Measurements from ENCODE around the gene IL6R.

IL6R gene

DNA sequence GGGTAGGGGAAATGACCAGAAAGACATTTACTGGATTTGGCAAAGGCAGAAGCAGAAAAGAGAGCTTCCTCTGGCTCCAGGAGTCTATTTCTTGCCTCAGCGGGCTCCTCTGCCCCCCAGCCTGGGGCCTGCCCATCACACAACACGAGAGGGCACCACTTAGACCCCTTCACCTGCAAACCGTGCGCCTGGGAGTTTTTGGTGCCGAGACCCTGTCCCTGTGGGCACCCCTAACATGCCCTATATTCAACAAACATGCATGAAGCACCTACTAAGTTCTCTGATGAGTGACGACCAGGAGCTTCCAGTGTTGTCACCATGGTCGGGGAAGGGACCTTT is 18.8 kb downstream of the IL6R start:
- in situ Hi-C loops (cut with MboI; ENCODE audit: low sequenced_read_pairs): no loop called here

DNA sequence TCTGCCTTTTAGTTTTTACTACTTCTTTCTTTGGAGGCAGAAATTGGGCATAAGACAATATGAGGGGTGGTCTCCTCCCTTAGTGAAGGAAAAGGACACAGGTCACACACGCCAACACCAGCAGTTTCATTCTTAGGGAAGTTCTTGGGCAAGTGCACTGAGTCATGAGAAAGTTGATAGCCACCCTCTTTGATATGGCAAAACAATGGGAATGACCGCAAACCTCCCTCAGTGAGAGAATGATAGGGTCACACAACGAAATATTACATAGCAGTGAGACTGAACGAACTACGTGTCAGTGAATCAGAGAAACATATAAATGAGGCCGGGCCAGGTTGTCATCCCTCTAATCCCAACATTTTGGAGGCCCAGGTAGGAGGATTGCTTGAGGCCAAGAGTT is 20.0 kb downstream of the IL6R start:
- in situ Hi-C loops (cut with MboI; ENCODE audit: low sequenced_read_pairs): no loop called here

DNA sequence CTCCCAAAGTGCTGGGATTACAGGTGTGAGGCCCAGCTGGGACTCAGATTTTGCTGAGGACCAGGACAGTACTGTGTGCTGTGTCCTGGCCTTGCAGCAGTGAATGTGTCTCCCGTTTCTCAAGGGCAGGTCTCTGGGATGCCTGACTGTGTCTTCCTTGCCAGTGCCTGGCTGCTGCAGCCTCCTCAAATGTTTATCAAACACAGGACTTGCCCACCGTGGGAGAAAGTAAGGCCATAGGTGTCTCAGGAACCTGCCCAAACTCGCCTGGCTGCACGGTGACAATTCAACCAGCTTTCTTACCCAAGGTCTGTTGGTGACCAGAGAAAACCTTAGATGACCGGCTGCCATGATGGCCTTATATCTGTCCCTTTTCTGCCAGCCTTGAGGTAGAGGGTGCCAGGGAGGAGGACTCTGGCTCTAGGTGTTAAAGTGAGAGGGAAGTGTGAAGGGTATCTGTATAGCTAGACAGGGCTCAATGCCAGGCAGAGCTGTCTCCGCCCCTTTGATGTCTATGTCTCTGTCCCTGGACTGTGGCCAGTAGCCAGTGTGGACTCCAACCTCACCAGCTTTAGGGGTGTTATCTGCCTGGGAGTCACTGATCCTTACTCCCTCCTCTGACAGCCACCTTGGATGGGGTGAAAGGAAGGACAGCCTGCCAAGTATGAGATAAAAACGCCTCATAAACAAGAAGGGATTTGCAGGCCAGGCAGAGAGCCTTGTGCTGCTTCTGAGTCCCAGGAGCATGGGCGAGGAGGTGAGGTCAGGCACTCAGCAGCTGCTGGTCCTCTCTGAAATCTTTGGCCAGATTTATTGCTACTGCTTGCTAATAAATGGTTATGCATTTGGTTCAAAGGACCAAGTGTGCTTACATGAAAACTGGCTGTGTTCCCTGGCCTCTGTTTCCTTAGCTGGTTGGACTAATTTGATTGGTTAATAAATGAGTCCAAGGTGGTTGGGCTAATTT is 22.3 kb downstream of the IL6R start:
- in situ Hi-C loops (cut with MboI; ENCODE audit: low sequenced_read_pairs): no loop called here

DNA sequence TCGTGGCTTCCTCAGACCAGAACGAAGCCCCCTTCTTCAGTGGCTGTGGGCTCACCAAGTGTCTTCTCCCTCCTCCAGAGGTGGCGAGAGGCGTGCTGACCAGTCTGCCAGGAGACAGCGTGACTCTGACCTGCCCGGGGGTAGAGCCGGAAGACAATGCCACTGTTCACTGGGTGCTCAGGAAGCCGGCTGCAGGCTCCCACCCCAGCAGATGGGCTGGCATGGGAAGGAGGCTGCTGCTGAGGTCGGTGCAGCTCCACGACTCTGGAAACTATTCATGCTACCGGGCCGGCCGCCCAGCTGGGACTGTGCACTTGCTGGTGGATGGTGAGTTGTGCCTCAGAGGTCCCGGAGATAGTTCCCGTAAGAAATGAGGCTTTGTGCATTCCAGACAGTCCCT is 24.0 kb downstream of the IL6R start:
- in situ Hi-C loops (cut with MboI; ENCODE audit: low sequenced_read_pairs): no loop called here

DNA sequence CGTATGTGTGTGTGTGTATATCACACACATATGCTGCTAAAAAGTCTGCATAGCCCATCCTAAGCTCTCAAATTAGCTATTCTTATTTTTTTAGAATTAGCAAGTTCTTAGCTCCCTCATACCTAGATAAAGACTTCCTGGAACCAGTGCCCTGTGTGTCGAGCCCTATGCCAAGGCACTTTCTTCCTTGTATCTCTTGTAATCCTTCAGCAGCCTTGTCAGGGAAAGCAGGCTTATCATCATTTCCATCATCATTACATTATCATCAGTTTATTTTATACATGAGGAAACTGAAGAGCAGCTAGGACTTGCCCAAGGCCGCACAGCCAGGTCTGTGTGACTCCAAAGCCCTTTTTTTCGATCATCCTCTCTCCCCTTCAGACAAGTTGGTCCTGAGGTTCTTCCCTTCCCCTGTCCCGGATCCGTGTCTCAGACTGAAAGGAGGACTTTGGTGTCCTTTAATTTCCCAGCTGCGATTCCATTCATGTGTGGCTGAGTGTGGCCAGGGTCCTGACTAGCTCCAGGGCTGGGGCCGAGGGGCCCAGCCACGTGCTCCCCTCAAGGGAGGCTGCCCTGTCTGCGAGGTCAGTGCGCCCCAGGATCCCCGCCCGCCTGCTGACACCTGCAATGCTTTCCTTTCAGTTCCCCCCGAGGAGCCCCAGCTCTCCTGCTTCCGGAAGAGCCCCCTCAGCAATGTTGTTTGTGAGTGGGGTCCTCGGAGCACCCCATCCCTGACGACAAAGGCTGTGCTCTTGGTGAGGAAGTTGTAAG is 24.9 kb downstream of the IL6R start:
- in situ Hi-C loops (cut with MboI; ENCODE audit: low sequenced_read_pairs): no loop called here

DNA sequence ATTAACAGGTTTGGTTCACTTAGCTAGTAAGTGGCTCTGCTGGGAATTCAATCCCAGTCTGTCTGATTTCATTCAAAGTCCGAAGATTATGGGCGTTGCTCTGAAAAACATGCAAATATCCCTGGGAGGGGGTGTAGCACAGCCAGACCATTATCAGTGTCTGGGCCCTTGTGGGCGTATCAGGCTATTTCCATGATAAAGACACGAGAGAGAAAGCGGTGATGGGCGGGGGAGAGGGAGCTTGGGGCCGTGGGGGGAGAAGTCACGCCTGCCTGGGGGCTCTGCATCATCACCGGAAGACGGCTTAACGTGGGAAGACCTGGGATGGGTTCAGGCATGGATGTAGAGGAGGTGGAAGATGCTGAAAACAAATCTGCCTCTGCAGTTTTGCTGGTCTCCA is 25.8 kb downstream of the IL6R start:
- in situ Hi-C loops (cut with MboI; ENCODE audit: low sequenced_read_pairs): no loop called here

DNA sequence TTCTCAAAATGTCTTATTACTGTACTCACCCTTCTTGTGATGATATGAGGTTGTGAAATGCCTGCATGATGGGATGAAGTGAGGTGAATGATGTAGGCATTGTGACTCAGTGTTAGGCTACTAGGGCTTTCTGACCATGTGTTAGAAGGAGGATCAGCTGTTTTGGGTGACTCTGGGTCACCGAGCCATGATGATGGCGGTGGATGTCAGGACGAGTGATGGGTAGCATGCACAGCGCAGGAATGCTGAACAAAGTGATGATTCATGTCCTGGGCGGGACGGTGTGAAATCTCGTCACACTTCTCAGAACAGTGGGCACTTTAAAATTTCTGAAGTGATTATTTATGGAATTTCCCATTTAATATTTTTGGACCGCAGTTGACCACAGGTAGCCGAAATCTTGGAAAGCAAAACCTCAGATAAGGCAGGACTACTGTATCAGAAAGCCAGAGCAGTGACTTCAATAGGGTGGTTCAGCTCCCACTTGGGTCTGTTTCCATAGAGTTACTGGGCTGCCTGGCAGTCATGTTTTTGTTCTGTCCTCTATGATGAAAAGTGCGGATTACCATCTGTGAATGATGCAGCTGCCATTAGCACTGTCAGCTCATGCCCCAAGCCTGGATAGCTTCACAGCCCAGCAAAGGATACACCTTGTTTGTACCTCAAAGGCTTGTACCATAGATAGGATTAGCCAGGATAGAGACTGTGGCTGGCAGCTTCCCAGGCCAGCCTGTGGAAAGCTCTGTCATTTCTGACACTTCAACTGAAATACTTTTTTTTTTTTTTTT is 26.6 kb downstream of the IL6R start:
- in situ Hi-C loops (cut with MboI; ENCODE audit: low sequenced_read_pairs): no loop called here

DNA sequence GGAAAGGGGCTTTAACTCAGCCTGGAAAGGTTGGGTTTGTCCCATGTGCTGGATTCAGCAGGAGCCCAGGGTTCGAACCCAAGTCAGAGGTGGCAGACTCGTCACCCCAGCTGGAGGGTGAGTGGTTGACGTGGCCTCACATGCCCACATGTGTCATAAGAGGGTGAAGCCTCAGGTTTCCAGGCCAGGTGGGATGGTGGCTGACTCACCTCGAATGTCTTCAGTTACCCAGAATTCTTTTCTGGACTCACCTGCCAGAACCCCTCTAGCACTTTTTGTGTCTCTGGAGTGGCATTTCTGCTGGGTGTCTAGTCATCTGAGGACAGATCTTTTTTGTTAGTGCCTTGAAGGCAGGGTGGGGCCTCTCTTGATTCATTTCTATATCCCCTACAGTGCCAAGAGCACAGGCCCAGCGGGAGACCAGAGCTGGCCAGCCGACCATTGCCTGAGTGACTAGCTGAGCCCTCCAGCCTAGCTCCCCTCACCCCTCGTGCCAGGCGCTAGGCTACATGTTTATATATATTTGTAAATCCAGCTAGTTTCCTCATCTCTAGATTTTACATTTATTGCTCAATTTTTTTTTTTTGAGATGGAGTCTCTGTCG is 28.1 kb downstream of the IL6R start:
- in situ Hi-C loops (cut with MboI; ENCODE audit: low sequenced_read_pairs): no loop called here

DNA sequence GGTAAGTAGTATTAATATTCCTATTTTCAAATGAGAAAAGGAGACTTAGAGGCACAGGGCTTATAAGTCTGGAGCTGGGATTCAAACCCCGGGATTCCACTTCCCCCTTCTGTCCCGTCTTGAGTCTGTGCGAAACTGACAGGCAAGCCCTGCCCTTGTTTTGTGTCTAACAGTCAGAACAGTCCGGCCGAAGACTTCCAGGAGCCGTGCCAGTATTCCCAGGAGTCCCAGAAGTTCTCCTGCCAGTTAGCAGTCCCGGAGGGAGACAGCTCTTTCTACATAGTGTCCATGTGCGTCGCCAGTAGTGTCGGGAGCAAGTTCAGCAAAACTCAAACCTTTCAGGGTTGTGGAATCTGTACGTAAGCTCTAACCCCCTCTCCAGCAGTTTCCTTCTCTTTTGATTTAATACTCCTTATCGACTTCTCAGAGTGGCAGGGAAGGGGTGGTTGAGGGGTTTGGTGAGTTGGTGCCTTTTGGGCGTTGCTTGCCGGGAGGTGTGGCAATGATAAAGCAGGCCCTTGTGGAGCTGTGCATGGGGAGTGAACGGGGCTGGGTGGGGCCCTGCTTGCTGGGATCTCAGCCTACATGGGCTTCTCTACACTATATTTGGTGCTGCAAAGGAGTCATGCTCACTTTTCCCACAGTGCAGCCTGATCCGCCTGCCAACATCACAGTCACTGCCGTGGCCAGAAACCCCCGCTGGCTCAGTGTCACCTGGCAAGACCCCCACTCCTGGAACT is 29.4 kb downstream of the IL6R start:
- in situ Hi-C loops (cut with MboI; ENCODE audit: low sequenced_read_pairs): no loop called here

DNA sequence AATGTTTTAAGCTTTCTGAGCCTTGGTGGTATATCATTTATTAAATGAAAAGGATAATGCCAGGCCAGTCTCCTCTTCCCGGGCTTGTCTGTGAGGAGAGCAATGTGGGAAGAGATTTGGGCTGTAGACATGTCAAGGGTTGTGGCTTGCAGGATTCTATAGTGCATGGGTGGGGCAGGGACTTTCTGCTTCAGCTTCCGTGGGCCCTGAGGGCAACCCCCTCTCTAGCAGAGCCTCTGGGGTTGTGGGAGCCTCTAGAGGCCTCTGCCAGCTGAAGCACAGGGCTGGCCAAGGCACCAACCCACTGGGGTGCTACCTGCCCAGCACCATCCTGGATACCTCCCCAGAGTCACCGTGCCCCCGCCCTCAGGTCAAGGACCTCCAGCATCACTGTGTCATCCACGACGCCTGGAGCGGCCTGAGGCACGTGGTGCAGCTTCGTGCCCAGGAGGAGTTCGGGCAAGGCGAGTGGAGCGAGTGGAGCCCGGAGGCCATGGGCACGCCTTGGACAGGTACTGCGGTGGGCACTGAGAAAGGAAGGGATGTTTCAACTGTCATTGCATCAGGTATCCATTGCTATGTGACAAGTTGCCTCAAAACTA is 30.6 kb downstream of the IL6R start:
- in situ Hi-C loops (cut with MboI; ENCODE audit: low sequenced_read_pairs): no loop called here

DNA sequence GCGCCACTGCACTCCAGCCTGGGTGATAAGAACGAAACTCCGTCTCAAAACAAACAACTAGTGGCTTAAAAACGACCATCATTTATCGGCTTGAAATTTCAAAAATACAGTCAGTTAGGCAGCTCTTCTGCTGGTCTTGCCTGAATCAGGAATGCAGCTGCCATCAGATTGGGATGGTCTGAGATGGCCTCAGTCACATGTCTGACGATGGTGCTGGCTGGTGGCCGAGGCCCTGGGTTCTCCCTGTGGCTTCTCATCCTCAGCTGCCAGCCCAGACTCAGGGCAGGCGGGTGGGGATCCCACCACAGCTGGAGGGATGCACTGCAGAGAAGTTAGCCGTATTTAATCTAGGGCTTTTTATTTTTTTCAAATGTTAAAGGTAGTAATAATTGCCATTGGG is 31.3 kb downstream of the IL6R start:
- in situ Hi-C loops (cut with MboI; ENCODE audit: low sequenced_read_pairs): no loop called here

DNA sequence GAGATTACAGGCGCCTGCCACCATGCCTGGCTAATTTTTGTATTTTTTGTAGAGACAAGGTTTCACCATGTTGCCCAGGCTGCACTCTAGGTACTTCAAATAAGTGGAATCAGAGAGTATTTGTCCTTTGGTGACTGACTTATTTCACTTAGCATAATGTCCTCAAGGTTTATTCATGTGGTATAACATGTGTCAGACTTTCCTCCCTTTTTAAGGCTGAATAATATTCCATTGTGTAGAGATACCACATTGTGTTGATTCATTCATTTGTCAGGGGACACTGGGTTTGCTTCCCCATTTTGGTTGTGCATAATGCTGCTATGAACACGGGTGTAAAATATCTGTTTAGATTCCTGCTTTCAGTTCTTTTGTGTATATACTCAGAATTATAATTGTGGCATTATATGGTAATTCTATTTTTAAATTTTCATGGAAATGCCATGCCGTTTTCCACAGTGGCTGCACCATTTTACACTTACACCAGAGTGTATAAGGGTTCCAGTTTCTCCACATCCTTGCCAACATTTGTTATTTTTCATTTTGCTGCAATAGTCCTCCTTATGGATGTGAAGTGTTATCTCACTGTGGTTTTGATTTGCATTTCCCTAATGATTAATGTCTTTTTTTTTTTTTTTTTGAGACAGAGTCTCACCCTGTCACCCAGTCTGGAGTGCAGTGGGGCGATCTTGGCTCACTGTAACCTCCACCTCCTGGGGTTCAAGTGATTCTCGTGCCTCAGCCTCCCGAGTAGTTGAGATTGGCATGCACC is 35.1 kb downstream of the IL6R start:
- in situ Hi-C loops (cut with MboI; ENCODE audit: low sequenced_read_pairs): no loop called here

DNA sequence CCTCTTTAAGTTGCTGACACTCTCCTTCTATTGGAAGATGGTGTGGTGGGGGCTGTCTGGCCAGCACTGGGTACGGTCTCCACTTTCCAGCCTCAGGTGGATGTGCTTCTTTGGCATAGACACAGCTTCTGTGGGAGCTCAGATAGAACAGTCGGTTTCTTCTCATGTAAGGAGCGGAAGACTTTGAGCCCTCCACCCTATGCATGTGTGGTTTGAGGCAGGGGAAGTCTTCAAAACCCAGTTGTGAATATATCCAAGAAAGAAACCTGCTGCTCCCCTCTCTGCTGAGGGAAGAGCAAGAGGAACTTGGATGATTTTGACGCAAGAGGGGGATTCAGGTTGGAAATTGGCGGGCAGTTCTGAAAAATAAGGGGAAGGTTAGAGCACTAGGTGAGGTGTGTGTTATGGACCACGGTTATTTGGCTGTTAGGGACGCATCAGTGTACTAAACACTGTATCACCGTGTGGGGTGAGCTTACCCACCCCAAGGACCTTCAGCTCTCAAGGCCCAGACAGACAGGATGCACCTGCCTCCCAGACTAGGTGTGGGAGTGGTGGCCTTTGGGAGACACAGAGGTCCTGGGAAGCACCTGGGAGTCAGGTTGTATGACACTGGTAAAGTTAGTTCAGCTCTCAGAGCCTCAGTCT is 36.2 kb downstream of the IL6R start:
- in situ Hi-C loops (cut with MboI; ENCODE audit: low sequenced_read_pairs): no loop called here

DNA sequence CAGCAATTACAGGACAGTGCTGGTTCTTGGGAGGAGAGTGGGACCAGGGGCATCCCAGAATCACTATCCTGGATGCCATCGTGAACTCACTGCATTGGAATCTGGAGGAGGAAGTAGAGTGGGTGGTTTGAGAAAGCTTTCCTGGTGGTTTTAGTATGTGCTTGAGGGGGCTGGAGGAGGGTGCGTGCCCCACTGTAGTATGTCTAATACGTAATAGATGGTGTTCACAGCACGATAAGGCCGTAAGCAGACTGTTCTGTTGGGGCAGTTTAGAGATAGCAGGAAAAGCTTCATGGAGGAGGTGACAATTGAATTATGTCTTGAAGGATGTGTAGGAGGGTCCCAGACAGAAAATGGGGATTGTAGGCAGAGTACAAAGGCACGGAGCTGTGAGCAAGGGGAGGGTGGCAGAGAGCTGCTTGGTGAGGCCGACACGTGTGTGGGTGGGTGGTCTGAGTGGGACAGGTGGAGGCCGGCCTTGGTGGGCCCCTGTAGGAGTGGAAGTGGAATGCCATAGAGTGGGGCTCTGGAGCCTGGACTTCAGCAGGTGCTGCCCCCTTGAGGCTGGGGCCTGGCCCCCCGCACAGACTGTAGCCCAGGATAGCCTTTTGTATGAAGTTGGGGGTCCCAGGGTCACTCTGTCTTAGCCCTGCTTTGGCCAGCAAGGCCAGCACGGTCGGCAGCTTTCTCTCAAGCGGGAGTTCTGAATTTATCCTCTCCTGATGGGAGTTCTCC is 37.0 kb downstream of the IL6R start:
- in situ Hi-C loops (cut with MboI; ENCODE audit: low sequenced_read_pairs): no loop called here

DNA sequence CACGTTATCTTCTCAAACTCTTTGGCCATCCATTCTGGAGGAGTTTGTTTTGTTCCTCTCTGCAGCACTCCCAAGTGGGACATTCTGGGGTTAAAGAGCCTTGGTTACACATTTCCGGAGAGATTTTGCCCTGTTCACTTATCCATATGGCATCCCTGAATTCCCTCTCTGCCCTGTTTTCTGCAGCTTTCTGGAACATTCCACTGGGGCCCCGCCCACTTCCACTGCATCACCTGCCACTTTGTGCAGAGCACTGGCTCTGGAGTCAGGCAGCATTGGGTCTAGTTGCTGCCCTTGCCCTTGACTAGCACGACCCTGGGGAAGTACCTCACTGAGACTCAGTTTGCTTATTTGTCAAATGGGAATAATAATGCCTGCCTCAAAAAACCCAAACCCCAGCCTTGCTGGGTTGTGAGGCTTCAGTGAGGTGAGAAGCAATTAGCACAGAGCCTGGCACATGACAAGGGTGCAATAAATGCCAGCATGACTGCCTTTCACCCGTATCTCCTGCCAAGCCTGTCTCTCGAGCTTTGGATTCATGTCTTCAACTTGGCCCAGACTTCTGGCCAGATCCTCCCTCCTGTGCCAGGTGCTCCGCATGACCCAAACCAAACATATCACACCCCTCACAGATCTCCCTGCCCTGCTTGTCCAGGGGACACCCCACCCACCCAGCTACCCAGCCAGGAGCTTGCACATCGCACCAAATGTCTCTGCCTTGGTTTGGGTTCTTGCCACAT is 38.3 kb downstream of the IL6R start:
- in situ Hi-C loops (cut with MboI; ENCODE audit: low sequenced_read_pairs): no loop called here

DNA sequence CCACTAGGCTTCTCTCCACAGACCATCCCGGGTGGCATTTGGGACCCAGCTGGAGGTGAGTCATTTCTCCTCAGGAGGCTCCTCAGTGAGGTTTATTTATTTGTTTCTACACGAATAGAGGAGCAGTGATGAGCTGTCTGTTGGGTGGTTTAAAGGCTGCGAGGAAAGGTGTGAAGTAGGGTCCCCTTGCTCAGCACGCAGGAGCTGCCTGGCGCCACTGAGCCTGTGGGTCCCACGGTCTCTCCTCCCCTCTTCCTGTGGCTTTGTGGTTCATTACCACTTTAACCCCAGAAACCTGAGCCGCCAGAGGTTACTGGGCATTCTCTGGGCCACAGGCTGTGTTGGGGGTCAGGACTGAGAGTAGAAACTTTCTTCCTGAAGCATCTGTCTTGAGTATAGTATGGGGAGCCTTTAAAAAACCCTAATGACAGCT is 39.9 kb downstream of the IL6R start:
- in situ Hi-C loops (cut with MboI; ENCODE audit: low sequenced_read_pairs): no loop called here

DNA sequence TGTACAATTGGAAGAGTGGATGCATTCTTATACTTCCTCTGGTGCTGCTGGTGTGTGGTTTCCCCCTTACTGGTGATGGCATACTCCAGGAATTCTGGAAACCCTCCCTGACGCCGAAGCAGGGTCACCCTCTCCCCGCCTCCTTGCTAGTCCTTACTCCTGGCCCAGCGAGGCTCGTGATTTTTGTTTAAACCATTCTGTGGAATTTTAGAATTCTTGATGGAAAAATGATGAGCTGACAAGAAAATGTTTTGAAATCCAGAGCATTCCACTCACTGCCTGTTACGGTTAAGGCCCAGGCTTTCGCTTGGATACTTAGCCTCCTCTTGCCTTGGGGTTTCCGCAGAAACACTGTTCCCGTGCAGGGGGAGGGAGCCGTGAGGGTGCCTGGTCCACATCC is 41.1 kb downstream of the IL6R start:
- in situ Hi-C loops (cut with MboI; ENCODE audit: low sequenced_read_pairs): no loop called here
